Measurements from ENCODE around the gene FNIP1.

GRCh38 chr5:131613423-131613822 lies 183.4 kb downstream of the FNIP1 start:
- TF ChIP-seq, protein P1, sequence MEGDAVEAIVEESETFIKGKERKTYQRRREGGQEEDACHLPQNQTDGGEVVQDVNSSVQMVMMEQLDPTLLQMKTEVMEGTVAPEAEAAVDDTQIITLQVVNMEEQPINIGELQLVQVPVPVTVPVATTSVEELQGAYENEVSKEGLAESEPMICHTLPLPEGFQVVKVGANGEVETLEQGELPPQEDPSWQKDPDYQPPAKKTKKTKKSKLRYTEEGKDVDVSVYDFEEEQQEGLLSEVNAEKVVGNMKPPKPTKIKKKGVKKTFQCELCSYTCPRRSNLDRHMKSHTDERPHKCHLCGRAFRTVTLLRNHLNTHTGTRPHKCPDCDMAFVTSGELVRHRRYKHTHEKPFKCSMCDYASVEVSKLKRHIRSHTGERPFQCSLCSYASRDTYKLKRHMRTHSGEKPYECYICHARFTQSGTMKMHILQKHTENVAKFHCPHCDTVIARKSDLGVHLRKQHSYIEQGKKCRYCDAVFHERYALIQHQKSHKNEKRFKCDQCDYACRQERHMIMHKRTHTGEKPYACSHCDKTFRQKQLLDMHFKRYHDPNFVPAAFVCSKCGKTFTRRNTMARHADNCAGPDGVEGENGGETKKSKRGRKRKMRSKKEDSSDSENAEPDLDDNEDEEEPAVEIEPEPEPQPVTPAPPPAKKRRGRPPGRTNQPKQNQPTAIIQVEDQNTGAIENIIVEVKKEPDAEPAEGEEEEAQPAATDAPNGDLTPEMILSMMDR (IDR thresholded peaks at IDR 0.05; ENCODE audit: poor library complexity, severe bottlenecking) = no peak
- no peak for TF ChIP-seq RAD21 (conservative IDR thresholded peaks at IDR 0.05)
- TF ChIP-seq TAF1 (IDR thresholded peaks at IDR 0.05; ENCODE audit: low read depth) = no peak
- TF ChIP-seq EP300 (conservative IDR thresholded peaks at IDR 0.05; ENCODE audit: poor library complexity, severe bottlenecking) = no peak
- TF ChIP-seq REST (IDR thresholded peaks at IDR 0.05; ENCODE audit: borderline replicate concordance) = no peak
- TF ChIP-seq POLR2AphosphoS5 (IDR thresholded peaks at IDR 0.05) = no peak
- no peak for TF ChIP-seq MXI1 (conservative IDR thresholded peaks at IDR 0.05; ENCODE audit: poor library complexity, severe bottlenecking)

Measured in neural cell (in vitro differentiated cells).